Measurements from ENCODE around the gene ZSWIM5.
A peak's percentile ranks its signal among the peaks of the same experiment; 100 is the strongest.
"Not testable (repeated sequence)": the region's sequence is repeated elsewhere in the genome, so short reads cannot be mapped to it uniquely, and the experiment has no call there.

The ZSWIM5 gene

GRCh38 chr1:45016090-45016697, 190.2 kb downstream of the ZSWIM5 start:
- no peak for DNase-seq

- no peak for DNase-seq
These were observed 190.7 kb downstream of the ZSWIM5 start for GRCh38 chr1:45015683-45016082.

DNA sequence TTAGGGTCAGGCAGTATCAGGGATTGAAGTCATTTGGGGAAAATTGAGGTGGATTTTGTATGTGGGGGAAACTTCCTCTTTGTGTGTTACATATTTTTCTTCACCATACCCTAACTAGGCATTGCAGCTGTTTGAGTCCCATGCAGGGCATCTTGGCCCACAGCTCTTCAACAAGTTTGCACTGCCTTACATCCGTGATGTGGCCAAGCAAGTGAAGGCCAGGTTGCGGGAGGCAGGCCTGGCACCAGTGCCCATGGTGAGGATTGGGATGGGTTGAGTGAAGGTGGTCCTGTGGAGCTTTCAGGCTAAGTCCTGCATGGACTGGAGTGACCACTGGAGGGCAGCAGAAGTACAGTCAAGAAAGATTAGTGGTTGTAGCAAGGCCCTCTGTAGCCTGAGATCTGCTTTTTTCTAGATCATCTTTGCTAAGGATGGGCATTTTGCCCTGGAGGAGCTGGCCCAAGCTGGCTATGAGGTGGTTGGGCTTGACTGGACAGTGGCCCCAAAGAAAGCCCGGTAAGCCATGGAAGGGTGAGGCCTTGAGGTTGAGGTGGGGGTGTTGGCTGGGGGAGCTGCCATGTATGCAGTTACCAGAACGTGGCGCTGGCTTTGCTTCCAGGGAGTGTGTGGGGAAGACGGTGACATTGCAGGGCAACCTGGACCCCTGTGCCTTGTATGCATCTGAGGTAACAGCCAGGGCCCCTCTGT, 191.9 kb downstream of the ZSWIM5 start:
- peak; percentile 86 to 88 for DNase-seq

DNA sequence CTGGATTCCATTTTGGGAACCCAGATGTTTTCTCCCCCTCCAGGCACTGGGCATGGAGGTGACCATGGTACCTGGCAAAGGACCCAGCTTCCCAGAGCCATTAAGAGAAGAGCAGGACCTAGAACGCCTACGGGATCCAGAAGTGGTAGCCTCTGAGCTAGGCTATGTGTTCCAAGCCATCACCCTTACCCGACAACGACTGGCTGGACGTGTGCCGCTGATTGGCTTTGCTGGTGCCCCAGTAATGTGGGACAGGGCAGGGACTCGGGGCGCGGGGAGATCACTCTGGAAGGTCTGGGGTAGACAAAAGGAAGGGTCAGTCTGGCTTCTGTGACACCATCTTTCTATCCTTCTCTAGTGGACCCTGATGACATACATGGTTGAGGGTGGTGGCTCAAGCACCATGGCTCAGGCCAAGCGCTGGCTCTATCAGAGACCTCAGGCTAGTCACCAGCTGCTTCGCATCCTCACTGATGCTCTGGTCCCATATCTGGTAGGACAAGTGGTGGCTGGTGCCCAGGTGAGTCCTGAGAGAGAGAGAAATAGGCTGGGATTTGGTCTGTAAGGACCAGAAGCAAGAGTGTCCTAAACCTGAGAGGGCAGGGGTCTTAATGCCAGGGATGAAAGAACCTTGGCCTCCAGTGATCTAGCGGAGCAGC, 192.7 kb downstream of the ZSWIM5 start:
- no peak for DNase-seq

- peak; percentile 65 to 69 for DNase-seq
These were observed 193.6 kb downstream of the ZSWIM5 start for GRCh38 chr1:45012639-45013278.

DNA sequence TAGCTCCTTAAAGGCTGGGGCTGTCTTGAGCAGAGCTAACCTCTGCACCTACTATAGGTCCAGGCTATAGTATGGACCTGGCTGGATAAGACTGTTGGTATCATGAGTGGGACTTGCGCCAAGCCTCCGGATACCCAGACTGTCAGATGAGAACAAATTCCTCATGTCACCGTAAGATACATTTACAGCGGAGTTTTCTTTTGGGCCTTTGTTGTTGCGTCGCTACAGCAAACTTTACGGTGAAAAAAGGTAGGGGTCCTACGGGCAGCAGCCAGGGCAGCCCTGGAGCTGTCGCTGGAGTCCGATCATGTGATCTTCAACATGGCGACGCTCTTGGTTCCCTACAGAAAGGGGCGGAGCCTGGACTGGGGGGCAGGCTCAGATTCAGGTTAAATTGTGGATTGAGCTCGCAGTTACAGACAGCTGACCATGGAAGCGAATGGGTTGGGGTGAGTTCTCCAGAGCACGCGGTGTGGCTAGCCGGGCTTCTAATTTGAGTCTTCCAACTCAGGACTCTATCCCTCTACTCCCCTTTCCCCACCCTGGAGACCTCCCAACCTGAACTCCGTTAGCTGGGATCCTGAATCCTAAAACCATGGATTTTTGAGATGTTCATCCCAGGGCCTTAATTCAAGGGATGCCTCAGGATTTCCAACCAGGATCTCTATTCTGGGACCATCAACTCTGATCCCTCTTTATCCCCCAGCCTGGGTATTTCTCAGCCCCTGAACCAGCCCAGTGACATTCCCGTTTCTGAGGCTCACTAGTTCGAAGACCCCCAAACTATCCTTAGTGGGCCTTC, 194.4 kb downstream of the ZSWIM5 start, which contains the start of gene UROD:
TSS of gene UROD (plus strand) at position 418 of the 802 bp plus-strand sequence. CDS start at position 430, 12 bp downstream.
- peak; percentile 92 to 95 for DNase-seq

DNA sequence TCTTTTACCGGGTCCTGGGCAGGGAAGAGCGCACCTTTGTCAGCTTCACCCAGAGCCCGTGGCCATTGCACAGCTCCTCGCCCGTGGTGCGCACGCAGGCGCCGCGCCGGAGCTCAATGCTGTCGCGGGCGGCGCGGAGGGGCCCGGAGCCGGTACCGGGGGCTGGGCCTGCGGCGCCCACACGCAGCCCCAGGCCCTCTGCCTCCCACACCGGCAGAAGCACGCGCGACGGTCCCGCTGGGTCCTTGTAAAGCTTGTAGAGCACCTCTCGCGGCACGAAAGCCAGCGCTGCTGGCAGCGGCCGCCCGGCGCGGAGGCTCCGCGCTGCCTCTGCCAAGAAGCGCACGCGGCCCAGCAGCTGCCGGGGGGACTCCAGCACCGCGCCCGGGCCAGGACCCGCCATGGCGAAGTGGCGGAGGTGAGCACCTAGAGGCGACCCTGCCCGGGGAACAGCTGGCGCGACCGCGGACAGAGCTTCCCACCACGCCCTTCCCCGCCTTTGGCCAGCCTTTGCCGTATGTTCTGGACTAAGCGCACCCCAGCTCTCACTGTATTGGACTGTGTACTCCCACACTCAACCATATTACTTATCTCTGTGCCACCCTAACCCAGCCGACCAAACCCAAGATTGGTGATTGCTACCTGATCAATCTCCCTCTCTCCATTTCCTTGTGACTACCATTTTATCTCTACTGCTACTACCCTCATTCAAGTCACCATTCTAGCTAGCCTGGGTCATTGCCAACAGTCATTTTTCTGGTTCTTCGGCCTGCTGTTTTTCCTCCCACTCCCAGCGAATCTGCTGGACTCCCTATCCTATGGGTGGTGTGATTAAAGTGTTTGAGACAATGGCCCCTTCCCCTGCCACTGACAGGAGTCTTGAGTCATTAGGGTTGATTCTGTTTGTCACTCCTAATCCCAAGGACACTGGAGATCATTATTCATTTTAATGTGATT, 195.3 kb downstream of the ZSWIM5 start, which contains the start of gene HECTD3:
TSS of gene HECTD3 (minus strand) at position 470 of the 957 bp plus-strand sequence. CDS start at position 403, 67 bp downstream.
- DNase-seq = peak; percentile 78 to 84

GRCh38 chr1:45009956-45010854, 196.2 kb downstream of the ZSWIM5 start:
- DNase-seq = peak; percentile 43 to 55

DNA sequence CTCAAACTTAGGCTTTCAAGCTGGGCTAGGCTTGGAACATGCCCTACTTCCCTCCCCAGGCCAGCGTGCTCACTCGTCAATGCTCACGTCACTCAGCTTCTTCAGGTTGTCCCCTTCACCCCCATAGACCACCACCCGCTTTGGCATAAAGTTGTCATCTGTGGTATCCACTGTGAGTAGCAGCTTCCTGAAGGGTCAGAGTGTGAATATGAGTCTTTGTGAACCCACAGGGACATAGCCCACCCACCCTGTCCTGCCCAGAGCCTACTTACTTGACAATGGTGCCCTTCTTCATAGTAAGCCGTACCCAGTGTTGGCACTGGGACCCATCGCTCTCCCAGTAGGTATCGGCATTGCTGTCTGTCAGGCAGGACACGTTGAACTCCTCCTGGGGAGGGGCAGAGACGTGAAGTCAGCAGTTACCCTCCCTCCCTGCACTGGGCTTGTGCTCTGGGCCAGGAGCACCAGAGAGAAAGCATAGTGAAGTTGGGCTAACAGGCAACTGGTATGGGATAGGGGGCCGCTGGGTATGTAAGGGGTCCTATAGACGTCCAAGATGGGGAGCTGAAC, 197.0 kb downstream of the ZSWIM5 start:
- no peak for DNase-seq

GRCh38 chr1:45008516-45008915, 197.9 kb downstream of the ZSWIM5 start:
- DNase-seq = no peak

DNA sequence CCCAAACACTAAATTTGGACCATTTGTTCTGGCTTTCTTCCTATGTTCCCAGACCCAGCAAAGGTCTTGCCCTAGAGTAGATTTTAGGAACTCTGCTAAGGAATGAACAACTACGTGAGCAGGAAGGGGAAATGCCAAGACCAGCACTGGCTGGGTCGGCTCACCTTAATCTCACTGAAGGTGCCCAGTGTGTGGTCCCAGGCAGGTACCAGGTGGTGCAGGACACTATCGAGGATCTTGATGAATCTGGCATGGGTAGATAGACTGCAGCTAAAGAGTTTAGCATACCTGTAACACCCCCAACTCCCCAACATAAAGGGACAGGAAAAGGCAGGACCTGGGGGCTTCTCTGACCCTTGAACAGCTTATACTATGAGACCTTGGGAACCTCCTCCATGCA, 198.3 kb downstream of the ZSWIM5 start:
- DNase-seq = no peak

DNA sequence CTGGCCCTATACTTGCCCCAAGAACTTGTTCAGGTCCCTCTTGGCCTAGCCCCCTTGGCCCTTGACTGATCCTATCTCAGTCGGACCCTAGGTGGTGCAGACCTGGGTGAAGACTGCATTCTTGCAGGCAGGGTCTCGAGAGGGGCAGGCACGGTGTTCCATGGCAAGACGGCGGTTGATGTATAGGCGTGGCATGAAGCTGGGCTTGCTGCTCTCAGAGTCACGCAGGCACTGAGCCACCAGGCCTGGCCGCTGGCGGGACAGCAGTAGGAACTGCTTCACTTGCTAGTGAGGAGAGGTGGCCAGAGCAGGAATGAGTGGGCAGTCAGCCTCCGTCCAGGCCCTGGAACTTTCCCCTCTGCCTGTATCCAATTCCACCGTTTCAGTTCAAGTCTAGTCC, 199.1 kb downstream of the ZSWIM5 start:
- DNase-seq = no peak

GRCh38 chr1:45005761-45006160, 200.6 kb downstream of the ZSWIM5 start:
- no peak for DNase-seq

- DNase-seq = no peak
These were observed 202.0 kb downstream of the ZSWIM5 start for GRCh38 chr1:45004281-45004920.

GRCh38 chr1:45003741-45004140, 202.7 kb downstream of the ZSWIM5 start:
- DNase-seq = no peak

- no peak for DNase-seq
These were observed 203.5 kb downstream of the ZSWIM5 start for GRCh38 chr1:45002650-45003645.

GRCh38 chr1:45001576-45001975, 204.8 kb downstream of the ZSWIM5 start:
- not testable (repeated sequence) for DNase-seq

DNA sequence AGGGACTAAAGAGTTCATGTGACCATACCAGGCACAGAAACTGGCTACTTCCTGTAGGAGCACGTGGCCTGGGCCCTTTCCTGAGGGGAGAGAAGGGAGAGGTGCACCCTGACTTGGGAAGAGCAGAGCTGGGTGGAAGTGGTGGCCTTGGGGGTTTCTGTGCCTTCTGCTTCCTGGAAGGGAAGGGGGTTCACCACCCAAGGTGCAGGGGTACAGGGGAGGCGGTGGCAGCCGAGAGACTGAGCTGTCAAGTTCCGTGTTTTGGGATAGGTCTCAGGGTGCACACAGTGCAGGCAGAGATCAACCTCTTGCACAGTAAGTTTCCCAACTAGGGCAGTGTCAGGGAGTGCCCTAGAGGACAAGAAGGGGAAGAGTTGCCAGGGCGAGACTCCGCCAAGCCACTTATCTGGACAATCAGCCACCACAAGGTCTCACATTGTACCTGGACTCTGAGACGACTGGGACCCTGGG, 205.4 kb downstream of the ZSWIM5 start:
- no peak for DNase-seq

All from activated T-cell treated with anti-CD3 and anti-CD28 coated beads, Interleukin-2, amount 50 U/mL, for 48 hours (primary cell).